ENCODE data around the gene HHIPL1. TPM values are rescaled to one million over a fixed set of nuclear protein-coding genes. Genes with fewer than 3 reads are reported as not detected.

The HHIPL1 gene
- polyA plus RNA-seq, 2 of the 4 experiments (the other 2 are of a cell fraction) = 0.19 to 0.23 TPM

GRCh38 chr14:99603471-99604277 is 41.3 kb upstream of the HHIPL1 start, which contains the start of gene CCDC85C (continued):
- TF ChIP-seq HES2 (IDR thresholded peaks at IDR 0.05) = no peak

GRCh38 chr14:99604278-99604765 is 40.6 kb upstream of the HHIPL1 start:
- POLR2A ChIA-PET = interaction anchor here (1.3 to 3.7 kb wide), 4 partner anchors 24 to 123 kb away, joined by 3 to 25 read pairs (median 8); partner anchors contain the start of genes CCNK and SETD3
- FAIRE-seq = no peak
- TF ChIP-seq HOXB5 (CRISPR knock-in tag; IDR thresholded peaks at IDR 0.05) (no peak), NFE2L2 (conservative IDR thresholded peaks at IDR 0.05; ENCODE audit: low read length) (no peak), BCL3 (IDR thresholded peaks at IDR 0.05) (no peak), SMC3 (IDR thresholded peaks at IDR 0.05) (no peak), ELK1 (IDR thresholded peaks at IDR 0.05; ENCODE audit: low read depth, low read length) (no peak), CBX2 (IDR thresholded peaks at IDR 0.05; ENCODE audit: borderline replicate concordance, low read depth) (no peak), HDAC2 (IDR thresholded peaks at IDR 0.05) (no peak), FOSL2 (IDR thresholded peaks at IDR 0.05) (no peak), FOSL2 (CRISPR knock-in tag; IDR thresholded peaks at IDR 0.05) (no peak), RCOR1 (IDR thresholded peaks at IDR 0.05; ENCODE audit: low read depth, low read length) (no peak), SREBF2 (IDR thresholded peaks at IDR 0.05) (no peak), TP53 (CRISPR knock-in tag; IDR thresholded peaks at IDR 0.05) (no peak), ATOH8 (CRISPR knock-in tag; IDR thresholded peaks at IDR 0.05; ENCODE audit: low read depth) (no peak), JUNB (IDR thresholded peaks at IDR 0.05) (no peak), HMGXB4 (CRISPR knock-in tag; IDR thresholded peaks at IDR 0.05; ENCODE audit: borderline replicate concordance) (no peak), GATA3 (IDR thresholded peaks at IDR 0.05; ENCODE audit: borderline replicate concordance) (peak; percentile 68), FOXS1 (CRISPR knock-in tag; IDR thresholded peaks at IDR 0.05) (no peak), JUN (IDR thresholded peaks at IDR 0.05) (peak in 1 of 2 experiments; percentile 61; a peak in 2 of 5 replicates), EHMT2 (IDR thresholded peaks at IDR 0.05; ENCODE audit: low read depth) (no peak), ESRRA (IDR thresholded peaks at IDR 0.05; ENCODE audit: borderline replicate concordance, low read length) (no peak), MAZ (IDR thresholded peaks at IDR 0.05; ENCODE audit: borderline replicate concordance, low read depth, low read length) (peak; percentile 78; the same call in 1 of the 2 replicates), MAFK (IDR thresholded peaks at IDR 0.05; ENCODE audit: partially characterized antibody) (no peak), E2F6 (IDR thresholded peaks at IDR 0.05; ENCODE audit: borderline replicate concordance, low read depth) (no peak), REST (IDR thresholded peaks at IDR 0.05) (no peak), BHLHE40 (IDR thresholded peaks at IDR 0.05; ENCODE audit: low read depth, low read length) (peak; percentile 70)

More at GRCh38 chr14:99604278-99604765, 40.6 kb upstream of the HHIPL1 start:
- Histone ChIP-seq H3K9me3 (no peaks in the 10 kb centered on the region), H3K27ac (peak overlapping the region; percentile 87 to 99), H3K4me2 (peak overlapping the region; percentile 82), H3K4me1 (peaks cover 47% of the 10 kb centered on the region), H3K4me3 (peak overlapping the region; percentile 81)
- 2% methylated on average over 9 of the region's 65 CpGs for WGBS (ENCODE audit: missing lambda C conversion rate)
- DNase-seq (ENCODE audit: low read depth in 1 of 2, low spot score in 1 of 2) (peak; percentile 91 to 95), ATAC-seq (peak; percentile 75 to 88)
- CTCF ChIA-PET = interaction anchor here (0.8 to 11.6 kb wide), 12 partner anchors 7 to 278 kb away, joined by 3 to 96 read pairs (median 8); no protein-coding TSS in a partner anchor
